ENCODE measurements around the gene GTF2H4.
"Not testable (repeated sequence)": the region's sequence is repeated elsewhere in the genome, so short reads cannot be mapped to it uniquely, and the experiment has no call there.

Gene GTF2H4

DNA sequence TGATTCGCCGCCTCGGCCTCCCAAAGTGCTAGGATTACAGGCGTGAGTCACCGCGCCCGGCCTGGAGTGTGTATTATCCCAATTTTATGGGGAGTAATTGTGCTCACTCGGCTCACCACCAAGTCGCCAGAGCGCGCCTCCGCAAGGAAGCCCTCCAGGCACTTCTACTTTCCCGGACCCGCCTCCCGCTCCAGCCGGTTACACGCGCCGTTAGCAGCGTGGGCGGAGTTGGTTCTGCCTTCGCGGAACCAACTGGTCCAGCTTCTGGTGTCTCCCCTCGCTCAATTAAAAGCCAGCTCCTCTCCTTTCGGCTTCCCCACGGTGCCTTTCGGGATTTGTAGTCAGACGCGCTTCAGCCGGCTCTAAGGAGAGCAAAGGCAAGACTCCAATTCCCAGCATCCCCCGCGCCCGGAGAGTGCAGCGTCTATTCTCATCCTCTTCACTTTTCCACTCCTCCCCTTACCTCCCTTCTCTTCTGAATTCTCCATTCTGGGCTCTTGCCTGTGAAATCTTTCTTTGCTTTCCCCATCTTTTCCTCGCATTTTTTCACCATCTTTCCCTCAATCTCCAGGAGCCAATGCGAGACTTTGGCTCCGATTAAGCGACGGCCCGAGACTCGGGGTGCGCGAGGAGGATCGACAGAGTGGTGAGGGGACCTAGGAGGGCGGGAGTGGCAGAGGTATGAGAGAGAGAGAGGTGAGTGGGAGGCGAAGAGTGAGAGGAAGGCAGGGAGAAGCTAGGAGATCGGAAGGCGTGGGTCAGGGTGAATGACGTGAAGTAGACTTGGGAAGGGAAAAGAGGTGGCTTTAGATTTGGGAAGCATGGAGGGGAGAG, at the start of gene GTF2H4:
TSS of gene GTF2H4 (plus strand) at position 450 of the 834 bp plus-strand sequence.
- TF ChIP-seq, protein P1, sequence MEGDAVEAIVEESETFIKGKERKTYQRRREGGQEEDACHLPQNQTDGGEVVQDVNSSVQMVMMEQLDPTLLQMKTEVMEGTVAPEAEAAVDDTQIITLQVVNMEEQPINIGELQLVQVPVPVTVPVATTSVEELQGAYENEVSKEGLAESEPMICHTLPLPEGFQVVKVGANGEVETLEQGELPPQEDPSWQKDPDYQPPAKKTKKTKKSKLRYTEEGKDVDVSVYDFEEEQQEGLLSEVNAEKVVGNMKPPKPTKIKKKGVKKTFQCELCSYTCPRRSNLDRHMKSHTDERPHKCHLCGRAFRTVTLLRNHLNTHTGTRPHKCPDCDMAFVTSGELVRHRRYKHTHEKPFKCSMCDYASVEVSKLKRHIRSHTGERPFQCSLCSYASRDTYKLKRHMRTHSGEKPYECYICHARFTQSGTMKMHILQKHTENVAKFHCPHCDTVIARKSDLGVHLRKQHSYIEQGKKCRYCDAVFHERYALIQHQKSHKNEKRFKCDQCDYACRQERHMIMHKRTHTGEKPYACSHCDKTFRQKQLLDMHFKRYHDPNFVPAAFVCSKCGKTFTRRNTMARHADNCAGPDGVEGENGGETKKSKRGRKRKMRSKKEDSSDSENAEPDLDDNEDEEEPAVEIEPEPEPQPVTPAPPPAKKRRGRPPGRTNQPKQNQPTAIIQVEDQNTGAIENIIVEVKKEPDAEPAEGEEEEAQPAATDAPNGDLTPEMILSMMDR (IDR thresholded peaks at IDR 0.05; ENCODE audit: low read depth, low read length), result no peak
- DNase-seq (ENCODE audit: extremely low read depth, low read depth), result peak; percentile 96

DNA sequence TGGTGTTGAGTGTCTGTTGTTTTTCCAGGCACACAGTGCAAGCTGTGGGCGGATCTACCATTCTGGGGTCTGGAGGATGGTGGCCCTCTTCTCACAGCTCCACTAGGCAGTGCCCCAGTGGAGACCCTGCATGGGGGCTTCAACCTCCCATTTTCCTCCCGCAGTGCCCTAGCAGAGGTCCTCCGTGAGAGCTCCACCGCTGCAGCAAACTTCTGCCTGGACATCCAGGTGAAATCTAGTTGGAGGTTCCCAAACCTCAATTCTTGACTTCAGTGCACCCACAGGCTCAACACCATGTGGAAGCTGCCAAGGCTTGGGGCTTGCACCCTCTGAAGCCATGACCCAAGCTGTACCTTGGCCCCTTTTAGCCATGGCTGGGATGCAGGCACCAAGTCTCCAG, 48.3 kb upstream of the GTF2H4 start:
- not testable (repeated sequence) for DNase-seq (ENCODE audit: extremely low read depth, low read depth)

DNA sequence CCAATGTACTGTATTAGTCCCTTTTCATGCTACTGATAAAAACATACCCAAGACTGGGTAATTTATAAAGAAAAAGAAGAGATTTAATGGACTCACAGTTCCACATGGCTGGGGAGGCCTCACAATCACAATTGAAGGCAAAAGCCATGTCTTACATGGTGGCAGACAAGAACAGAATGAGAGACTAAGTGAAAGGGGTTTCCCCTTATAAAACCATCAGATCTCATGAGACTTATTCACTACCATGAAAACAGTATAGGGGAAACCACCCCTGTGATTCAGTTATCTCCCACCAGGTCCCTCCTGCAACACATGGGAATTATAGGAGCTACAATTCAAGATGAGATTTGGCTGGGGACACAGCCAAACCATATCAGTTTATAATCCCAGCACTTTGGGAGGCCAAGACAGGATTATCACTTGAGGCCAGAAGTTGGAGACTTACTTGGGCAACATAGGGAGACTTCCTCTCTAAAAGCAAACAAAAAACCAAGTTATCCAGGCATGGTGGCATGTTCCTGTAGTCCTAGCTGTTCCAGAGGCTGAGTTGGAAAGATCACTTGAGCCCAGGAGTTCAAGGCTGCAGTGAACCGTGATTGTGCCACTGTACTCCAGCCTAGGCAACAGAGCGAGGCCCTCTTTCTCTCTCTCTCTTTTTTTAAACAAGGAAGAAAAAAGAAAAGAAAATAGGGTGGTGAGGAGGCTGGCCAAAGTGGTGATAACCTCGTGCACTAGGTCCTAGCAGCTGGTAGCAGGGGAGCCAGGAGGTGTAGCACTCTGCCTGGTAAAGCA, 46.6 kb upstream of the GTF2H4 start:
- no peak for DNase-seq (ENCODE audit: extremely low read depth, low read depth)
- TF ChIP-seq, protein P1 (IDR thresholded peaks at IDR 0.05; ENCODE audit: low read depth, low read length), result no peak

DNA sequence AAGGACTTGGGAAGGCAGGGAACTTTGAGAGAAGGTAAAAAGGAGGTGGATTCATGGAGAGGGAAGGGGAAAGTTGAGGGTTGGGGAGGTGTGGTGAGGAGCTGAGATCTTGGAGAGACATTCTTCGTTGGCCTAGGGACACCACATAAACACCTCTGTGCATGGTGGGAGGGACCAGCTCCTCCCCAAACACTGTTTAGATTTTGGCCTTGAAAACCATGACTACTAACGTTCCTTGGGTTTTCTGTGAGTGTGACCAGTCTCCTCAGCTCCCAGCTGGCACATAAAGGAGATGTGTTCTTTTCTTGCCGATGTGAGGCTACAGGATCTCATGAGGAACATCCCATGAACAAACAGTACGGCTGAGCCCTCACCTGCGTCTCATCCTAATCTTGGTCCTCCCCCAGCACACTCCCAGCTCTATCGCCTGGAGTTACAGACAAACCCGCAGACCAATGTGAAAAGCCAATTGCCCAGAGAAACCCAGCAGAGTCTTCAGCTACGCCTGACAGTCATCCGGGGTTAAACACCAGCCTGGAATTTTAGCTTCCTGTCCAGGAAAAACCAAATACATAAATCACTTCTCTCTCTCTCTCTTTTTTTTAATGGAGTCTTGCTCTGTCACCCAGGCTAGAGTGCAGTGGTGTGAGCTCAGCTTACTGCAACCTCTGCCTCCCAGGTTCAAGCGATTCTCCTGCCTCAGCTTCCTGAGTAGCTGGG, 45.7 kb upstream of the GTF2H4 start:
- DNase-seq (ENCODE audit: extremely low read depth, low read depth), result no peak
- TF ChIP-seq, protein P1 (IDR thresholded peaks at IDR 0.05; ENCODE audit: low read depth, low read length), result no peak

DNA sequence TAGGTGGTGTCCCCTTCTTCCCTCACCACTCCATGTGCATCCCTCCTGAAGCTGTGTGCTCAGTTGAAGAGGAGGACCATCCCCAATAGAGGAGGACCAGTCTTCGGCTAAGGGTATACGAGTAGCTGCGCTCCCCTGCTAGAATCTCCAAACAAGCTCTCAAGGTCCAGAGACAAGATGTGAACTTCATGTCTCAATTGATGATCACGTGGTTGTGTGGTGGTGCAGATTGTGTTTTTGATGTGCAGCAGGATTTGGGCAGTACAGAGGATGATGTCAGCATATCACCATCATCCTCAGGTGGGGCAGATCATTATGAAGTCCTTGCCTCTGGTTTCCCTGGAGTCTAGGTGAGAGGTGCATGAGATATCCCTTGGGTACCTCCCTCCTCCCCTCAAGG, 43.7 kb upstream of the GTF2H4 start:
- DNase-seq (ENCODE audit: extremely low read depth, low read depth), result no peak
- TF ChIP-seq, protein P1 (IDR thresholded peaks at IDR 0.05; ENCODE audit: low read depth, low read length), result no peak

DNA sequence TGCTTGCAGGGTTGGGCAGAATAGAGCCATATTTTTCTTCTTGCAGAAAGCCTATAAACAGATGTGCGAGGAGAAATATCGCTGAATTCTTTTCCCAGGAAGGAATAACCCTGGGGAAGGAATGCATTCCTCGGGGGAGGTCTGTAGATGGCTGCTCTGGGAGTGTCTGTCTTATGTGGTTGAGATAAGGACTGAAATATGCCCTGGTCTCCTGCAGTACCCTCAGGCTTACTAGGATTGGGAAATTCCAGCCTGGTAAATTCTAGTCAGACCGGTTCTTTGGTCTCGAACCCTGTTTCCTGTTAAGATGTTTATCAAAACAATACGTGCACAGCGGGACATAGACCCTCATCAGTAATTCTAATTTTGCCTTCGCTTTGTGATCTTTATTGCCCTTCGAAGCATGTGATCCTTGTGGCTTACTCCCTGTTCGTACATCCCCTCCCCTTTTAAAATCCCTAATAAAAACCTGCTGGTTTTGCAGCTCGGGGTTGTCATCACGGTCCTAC, 38.7 kb upstream of the GTF2H4 start:
- DNase-seq (ENCODE audit: extremely low read depth, low read depth), result not testable (repeated sequence)

DNA sequence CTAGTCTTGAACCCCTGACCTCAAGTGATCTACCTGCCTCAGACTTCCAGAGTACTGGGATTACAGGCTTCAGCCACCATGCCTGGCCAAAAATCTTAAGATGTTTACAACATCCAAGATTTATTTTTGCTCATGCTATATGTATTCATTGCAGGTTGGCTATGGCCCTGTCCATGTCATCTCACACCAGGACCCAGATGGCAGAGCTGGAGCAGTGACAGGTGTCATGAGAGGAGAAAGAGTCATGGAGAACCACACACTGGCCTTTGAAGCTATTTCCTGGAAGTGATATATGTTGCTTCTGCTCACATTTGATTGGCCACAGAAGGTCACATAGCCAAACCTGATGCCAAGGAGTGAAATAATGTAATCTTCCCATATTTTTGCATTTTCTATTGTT, 37.5 kb upstream of the GTF2H4 start:
- TF ChIP-seq, protein P1 (IDR thresholded peaks at IDR 0.05; ENCODE audit: low read depth, low read length), result no peak
- no peak for DNase-seq (ENCODE audit: extremely low read depth, low read depth)
